ENCODE data around the gene FAM241A. TPM values are rescaled to one million over a fixed set of nuclear protein-coding genes. Genes with fewer than 3 reads are reported as not detected.

Gene FAM241A
- total RNA-seq, 2 donors from 2014 or later: 1.4 to 1.9 TPM

- no peak for DNase-seq
- Histone ChIP-seq H3K9ac (ENCODE audit: low read depth in 2 of 2, low read length in 2 of 2) (no peak overlapping the region), H3K27ac (no peak overlapping the region), H3K9me3 (no peaks in the 10 kb centered on the region), H3K36me3 (no peaks in the 10 kb centered on the region), H3K4me1 (no peaks in the 10 kb centered on the region), H3K4me3 (no peak overlapping the region), H3K27me3 (no peaks in the 10 kb centered on the region)
- intact Hi-C loops (cut with DNase I): no loop called here
- TF ChIP-seq CTCF (IDR thresholded peaks at IDR 0.05): no peak
These were observed 39.2 kb downstream of the FAM241A start for GRCh38 chr4:112184438-112184837.

GRCh38 chr4:112185334-112185733 lies 40.1 kb downstream of the FAM241A start:
- H3K27ac ChIP-seq: no peak overlapping the region
- TF ChIP-seq CTCF (IDR thresholded peaks at IDR 0.05): no peak
- H3K9ac ChIP-seq (ENCODE audit: low read depth in 2 of 2, low read length in 2 of 2): no peak overlapping the region
- H3K27me3 ChIP-seq: no peaks in the 10 kb centered on the region
- no peaks in the 10 kb centered on the region for H3K4me1 ChIP-seq
- no peaks in the 10 kb centered on the region for H3K9me3 ChIP-seq
- intact Hi-C loops (cut with DNase I): no loop called here
- H3K4me3 ChIP-seq: no peak overlapping the region
- H3K36me3 ChIP-seq: no peaks in the 10 kb centered on the region
- no peak for DNase-seq

GRCh38 chr4:112185740-112186670 lies 40.8 kb downstream of the FAM241A start:
- intact Hi-C loops (cut with DNase I): no loop called here
- Histone ChIP-seq H3K27me3 (no peaks in the 10 kb centered on the region), H3K27ac (no peak overlapping the region), H3K36me3 (no peaks in the 10 kb centered on the region), H3K9ac (ENCODE audit: low read depth in 2 of 2, low read length in 2 of 2) (no peak overlapping the region), H3K9me3 (no peaks in the 10 kb centered on the region), H3K4me3 (no peak overlapping the region), H3K4me1 (no peaks in the 10 kb centered on the region)
- TF ChIP-seq CTCF (IDR thresholded peaks at IDR 0.05): no peak
- DNase-seq: no peak

GRCh38 chr4:112189754-112190153 lies 44.5 kb downstream of the FAM241A start:
- intact Hi-C loops (cut with DNase I): no loop called here

GRCh38 chr4:112190684-112191083 lies 45.4 kb downstream of the FAM241A start:
- no peak overlapping the region for H3K9ac ChIP-seq (ENCODE audit: low read depth in 2 of 2, low read length in 2 of 2)
- TF ChIP-seq CTCF (IDR thresholded peaks at IDR 0.05): no peak
- no peaks in the 10 kb centered on the region for H3K9me3 ChIP-seq
- H3K27ac ChIP-seq: no peak overlapping the region
- DNase-seq: no peak
- no peak overlapping the region for H3K4me3 ChIP-seq
- no peaks in the 10 kb centered on the region for H3K36me3 ChIP-seq
- no peaks in the 10 kb centered on the region for H3K27me3 ChIP-seq
- H3K4me1 ChIP-seq: no peaks in the 10 kb centered on the region
- intact Hi-C loops (cut with DNase I): no loop called here

More at GRCh38 chr4:112189754-112190153, 44.5 kb downstream of the FAM241A start:
- Histone ChIP-seq H3K4me1 (no peaks in the 10 kb centered on the region), H3K9me3 (no peaks in the 10 kb centered on the region), H3K9ac (ENCODE audit: low read depth in 2 of 2, low read length in 2 of 2) (no peak overlapping the region), H3K4me3 (no peak overlapping the region), H3K36me3 (no peaks in the 10 kb centered on the region), H3K27ac (no peak overlapping the region), H3K27me3 (no peaks in the 10 kb centered on the region)
- DNase-seq: no peak
- TF ChIP-seq CTCF (IDR thresholded peaks at IDR 0.05): no peak

Data from colonic mucosa (tissue), 4 donors.